Esophagus squamous epithelium (tissue), 5 donors: Measurements from ENCODE around the gene C19orf25. TPM values are rescaled to one million over a fixed set of nuclear protein-coding genes. Genes with fewer than 3 reads are reported as not detected.

ENCODE experiments used
- DNase-seq: peaks from one replicate; lab custom pipeline; 2025; lab: John Stamatoyannopoulos, UW
- H3K27ac ChIP-seq, 4 donors: fragments of 200-600 bp; sonication (generic); one replicate each; pipeline ENCODE4 v1.5.1; 2016 to 2019; ENCODE audit warnings: mild to moderate bottlenecking in 1 of 4
- H3K27me3 ChIP-seq, 4 donors: fragments of 200-600 bp; sonication (generic); 1 replicate in 3 of 4; 2 replicates in 1 of 4; pipeline versions ENCODE4 v1.5.1 to v1.6.0; 2017 to 2021; ENCODE audit warnings: antibody characterized with exemption in 1 of 4
- H3K36me3 ChIP-seq, 3 donors: fragments of 200-600 bp; sonication (generic); one replicate each; pipeline ENCODE4 v1.5.1; 2016 to 2019
- H3K4me1 ChIP-seq, 3 donors: fragments of 200-600 bp; sonication (generic); one replicate each; pipeline ENCODE4 v1.5.1; 2017 to 2019
- H3K4me3 ChIP-seq, 4 donors: fragments of 200-600 bp; sonication (generic); 1 replicate in 3 of 4; 2 replicates in 1 of 4; pipeline ENCODE4 v1.5.1; 2016 to 2019; ENCODE audit warnings: mild to moderate bottlenecking in 2 of 4, moderate library complexity in 1 of 4
- H3K9me3 ChIP-seq, 3 donors: fragments of 200-600 bp; sonication (generic); one replicate each; pipeline ENCODE4 v1.5.1; 2016 to 2019
- POLR2A ChIP-seq, 4 donors: fragments of 450-650 bp; IDR thresholded peaks; one replicate each; pipeline ENCODE4 v1.6.1; 2017; ENCODE audit warnings: antibody characterized with exemption in 4 of 4, mild to moderate bottlenecking in 4 of 4, moderate library complexity in 3 of 4
- WGBS, 2 donors: methylation state at CpG; one replicate each; pipeline ENCODE4 v1.1.5; 2018; 5-methylcytosine and 5-hydroxymethylcytosine counted together
- intact Hi-C: fragments of 100-400 bp; cut with DNase I; formaldehyde crosslinking; loops from one replicate; pipeline ENCODE4 v1.15.0; 2022
- total RNA-seq, 4 donors: library from RNA; depleted of rRNA; stranded (reverse); fragments of >200 nt; gene quantifications; one replicate each; pipeline ENCODE4 v1.1.0, GENCODE V29; 2016
- TF ChIP-seq, protein P1 (sequence below), 6 experiments: fragments of 450-650 bp in 4 of 6; fragments of 200-600 bp in 2 of 6; sonication (generic) in 2 of 6; IDR thresholded peaks; one replicate each; pipeline ENCODE4 v1.5.1; 2016 to 2019; ENCODE audit warnings: antibody characterized with exemption in 6 of 6, mild to moderate bottlenecking in 4 of 6, moderate library complexity in 4 of 6
- donor health status: DM: yes; HTN: yes; CAD: no.

Gene C19orf25
- total RNA-seq, 4 donors from 2014 or later = 17.8 to 24.5 (median 23.0) TPM

DNA sequence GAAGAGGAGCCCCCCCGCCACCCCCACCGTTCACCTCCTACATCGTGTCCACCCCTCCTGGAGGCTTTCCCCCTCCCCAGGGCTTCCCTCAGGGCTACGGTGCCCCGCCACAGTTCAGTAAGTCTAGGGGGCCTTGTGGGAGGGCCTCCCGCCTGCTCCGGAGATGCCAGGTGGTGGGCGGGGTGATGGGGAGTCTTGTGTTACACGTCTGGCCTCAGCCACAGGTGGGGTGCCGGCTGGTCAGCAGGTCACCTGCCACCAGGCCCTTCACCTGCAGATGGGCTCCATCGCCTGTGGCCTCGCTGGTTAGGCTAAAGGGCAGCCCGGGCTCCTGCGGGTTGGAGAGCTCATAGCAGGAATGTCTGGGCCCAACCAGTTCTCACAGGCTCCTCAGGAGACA, 48.8 kb downstream of the C19orf25 start:
- 68 to 100% methylated on average over 2 to 3 of the region's 14 CpGs for WGBS, 2 donors
- Histone ChIP-seq H3K4me1 (peaks cover 0 to 27% (median 4%) of the 10 kb centered on the region in 3 donors), H3K27ac (no peak overlapping the region), H3K27me3 (no peaks in the 10 kb centered on the region), H3K9me3 (no peaks in the 10 kb centered on the region), H3K36me3 (peaks cover 29 to 100% (median 68%) of the 10 kb centered on the region in 3 donors), H3K4me3 (no peak overlapping the region)
- intact Hi-C loops = no loop called here
- TF ChIP-seq, protein P1, sequence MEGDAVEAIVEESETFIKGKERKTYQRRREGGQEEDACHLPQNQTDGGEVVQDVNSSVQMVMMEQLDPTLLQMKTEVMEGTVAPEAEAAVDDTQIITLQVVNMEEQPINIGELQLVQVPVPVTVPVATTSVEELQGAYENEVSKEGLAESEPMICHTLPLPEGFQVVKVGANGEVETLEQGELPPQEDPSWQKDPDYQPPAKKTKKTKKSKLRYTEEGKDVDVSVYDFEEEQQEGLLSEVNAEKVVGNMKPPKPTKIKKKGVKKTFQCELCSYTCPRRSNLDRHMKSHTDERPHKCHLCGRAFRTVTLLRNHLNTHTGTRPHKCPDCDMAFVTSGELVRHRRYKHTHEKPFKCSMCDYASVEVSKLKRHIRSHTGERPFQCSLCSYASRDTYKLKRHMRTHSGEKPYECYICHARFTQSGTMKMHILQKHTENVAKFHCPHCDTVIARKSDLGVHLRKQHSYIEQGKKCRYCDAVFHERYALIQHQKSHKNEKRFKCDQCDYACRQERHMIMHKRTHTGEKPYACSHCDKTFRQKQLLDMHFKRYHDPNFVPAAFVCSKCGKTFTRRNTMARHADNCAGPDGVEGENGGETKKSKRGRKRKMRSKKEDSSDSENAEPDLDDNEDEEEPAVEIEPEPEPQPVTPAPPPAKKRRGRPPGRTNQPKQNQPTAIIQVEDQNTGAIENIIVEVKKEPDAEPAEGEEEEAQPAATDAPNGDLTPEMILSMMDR (IDR thresholded peaks at IDR 0.05) = no peak
- no peak for TF ChIP-seq POLR2A (IDR thresholded peaks at IDR 0.05)
- DNase-seq = no peak

DNA sequence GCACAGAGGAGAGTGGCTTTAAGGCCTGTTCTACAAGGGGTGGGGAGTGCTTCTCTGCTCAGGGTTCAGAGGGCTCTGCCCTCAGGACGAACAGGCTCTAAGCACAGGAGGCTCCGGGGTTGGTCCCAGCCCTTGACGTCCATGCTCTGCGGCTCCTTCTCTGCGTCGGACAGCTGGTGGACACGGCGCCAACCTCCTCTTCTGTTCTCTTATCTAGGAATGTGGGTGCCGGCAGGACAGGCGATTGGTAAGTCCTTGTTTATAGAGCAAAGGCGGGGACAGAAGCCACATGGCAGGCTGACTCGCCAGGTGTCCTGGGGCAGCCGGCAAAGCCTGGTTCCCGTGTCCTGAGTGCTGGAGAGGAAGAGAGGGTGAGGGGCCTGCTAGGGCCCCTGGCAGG, 49.3 kb downstream of the C19orf25 start:
- TF ChIP-seq POLR2A (IDR thresholded peaks at IDR 0.05) = no peak
- TF ChIP-seq, protein P1 (IDR thresholded peaks at IDR 0.05) = no peak
- Histone ChIP-seq H3K27me3 (no peaks in the 10 kb centered on the region), H3K4me3 (no peak overlapping the region), H3K4me1 (peaks cover under 1 to 32% (median 6%) of the 10 kb centered on the region in 3 donors), H3K27ac (no peak overlapping the region), H3K9me3 (no peaks in the 10 kb centered on the region), H3K36me3 (peaks cover 29 to 100% (median 66%) of the 10 kb centered on the region in 3 donors)
- 100% methylated on average over 2 of the region's 14 CpGs; no CpG with 5 or more reads in 1 of the 2 donors for WGBS, 2 donors
- DNase-seq = no peak
- intact Hi-C loops = no loop called here

DNA sequence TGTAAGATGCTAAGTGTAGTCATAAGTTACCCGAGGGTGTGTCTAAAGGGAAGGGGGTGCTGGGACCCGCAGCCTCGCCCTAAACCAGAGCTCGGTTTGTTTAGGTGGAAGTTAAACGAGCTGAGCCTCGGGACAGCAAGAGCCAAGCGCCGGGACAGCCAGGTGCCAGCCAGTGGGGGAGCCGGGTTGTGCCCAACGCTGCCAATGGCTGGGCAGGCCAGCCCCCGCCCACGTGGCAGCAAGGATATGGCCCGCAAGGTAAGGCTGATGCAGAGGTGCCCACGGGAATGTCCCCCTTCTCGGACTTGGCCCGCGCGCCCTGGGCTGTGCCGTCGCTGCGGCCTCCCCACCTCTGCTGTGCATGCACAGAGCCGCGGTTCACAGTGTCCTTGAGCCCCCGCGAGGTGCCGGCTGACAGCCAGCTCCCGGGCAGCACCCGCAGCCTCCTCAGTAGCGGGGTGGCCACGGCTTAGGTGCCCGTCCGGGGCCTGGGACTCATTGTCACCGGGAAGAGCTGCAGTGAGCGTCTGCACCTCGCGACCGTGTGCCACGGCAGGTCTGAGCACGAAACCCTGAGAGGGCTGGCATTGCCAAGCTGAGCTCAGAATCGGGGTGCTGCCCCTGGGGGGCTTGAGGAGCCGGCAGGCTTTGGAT, 50.1 kb downstream of the C19orf25 start:
- WGBS, 2 donors = 54 to 60% methylated on average over 6 to 15 of the region's 41 CpGs
- Histone ChIP-seq H3K9me3 (no peaks in the 10 kb centered on the region), H3K4me1 (peaks cover 5 to 41% (median 11%) of the 10 kb centered on the region in 3 donors), H3K36me3 (peaks cover 23 to 100% (median 61%) of the 10 kb centered on the region in 3 donors), H3K27ac (peak overlapping the region in 1 of 4 donors; percentile 18), H3K27me3 (no peaks in the 10 kb centered on the region), H3K4me3 (no peak overlapping the region)
- DNase-seq = no peak
- intact Hi-C loops = no loop called here
- TF ChIP-seq, protein P1 (IDR thresholded peaks at IDR 0.05) = no peak
- TF ChIP-seq POLR2A (IDR thresholded peaks at IDR 0.05) = no peak

DNA sequence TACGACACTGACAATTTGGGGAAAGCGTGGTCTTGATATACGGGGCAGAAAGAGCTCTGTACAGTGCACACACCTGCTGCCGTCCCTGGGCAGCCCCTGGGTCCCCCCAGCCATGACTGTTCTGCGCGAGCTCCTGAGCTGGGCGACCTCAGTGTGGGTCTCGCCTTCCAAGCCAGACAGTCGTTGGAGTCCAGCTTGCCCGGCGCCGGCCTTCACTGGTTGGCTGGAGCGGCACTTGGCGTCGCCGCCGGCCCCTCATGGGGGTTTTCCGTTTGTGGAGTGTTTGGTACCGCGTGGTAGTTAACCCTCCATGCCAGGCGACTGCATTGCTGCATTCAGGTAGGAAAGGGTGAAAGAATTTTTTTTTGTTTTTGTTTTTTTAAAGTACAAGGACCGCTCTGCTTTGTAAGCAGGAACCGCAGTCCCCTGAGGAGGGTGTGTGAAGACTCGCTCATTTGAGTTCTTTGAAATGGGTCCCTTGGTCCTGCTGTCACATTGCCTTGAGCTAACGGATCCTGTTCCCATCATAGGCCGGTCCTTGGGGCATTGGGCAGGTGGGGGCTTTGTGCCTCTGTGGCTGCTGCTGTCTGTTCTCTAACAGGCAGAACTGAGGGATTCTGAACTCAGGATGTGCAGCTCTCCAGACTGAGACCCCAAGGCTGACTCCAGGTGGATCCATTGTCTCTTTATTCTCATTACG, 51.6 kb downstream of the C19orf25 start:
- Histone ChIP-seq H3K27ac (no peak overlapping the region), H3K4me1 (peaks cover 5 to 47% (median 11%) of the 10 kb centered on the region in 3 donors), H3K4me3 (no peak overlapping the region), H3K36me3 (peaks cover 21 to 100% (median 61%) of the 10 kb centered on the region in 3 donors), H3K9me3 (no peaks in the 10 kb centered on the region), H3K27me3 (no peaks in the 10 kb centered on the region)
- WGBS, 2 donors = 92 to 93% methylated on average over 17 to 19 of the region's 27 CpGs
- intact Hi-C loops = no loop called here
- TF ChIP-seq, protein P1 (IDR thresholded peaks at IDR 0.05) = no peak
- no peak for DNase-seq

DNA sequence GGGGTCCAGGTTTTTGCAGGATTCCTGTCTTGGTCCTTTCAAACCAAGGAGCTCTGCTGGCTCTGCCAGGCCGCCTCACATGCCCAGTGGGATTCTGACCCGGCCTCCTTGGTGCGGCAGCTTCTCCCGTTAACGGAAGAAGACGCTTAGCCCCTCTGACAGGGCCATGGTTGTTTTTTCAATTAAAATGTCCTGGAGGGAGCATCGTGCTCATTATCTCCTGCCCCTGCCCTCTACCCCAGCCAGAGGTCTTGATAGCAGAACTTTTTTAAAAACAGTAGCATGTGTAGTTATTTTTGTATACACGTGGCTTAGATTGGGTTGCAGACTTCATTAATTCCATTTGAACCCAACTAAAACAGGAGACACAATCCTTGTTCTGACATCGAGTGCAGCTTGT, 52.3 kb downstream of the C19orf25 start:
- Histone ChIP-seq H3K9me3 (no peaks in the 10 kb centered on the region), H3K27me3 (no peaks in the 10 kb centered on the region), H3K36me3 (peaks cover 23 to 100% (median 61%) of the 10 kb centered on the region in 3 donors), H3K27ac (no peak overlapping the region), H3K4me1 (peaks cover 5 to 47% (median 11%) of the 10 kb centered on the region in 3 donors), H3K4me3 (no peak overlapping the region)
- WGBS, 2 donors = 81 to 90% methylated on average over 9 of the region's 9 CpGs
- DNase-seq = no peak
- intact Hi-C loops = no loop called here
- TF ChIP-seq POLR2A (IDR thresholded peaks at IDR 0.05) = no peak
- TF ChIP-seq, protein P1 (IDR thresholded peaks at IDR 0.05) = no peak
